Measurements from ENCODE around the gene SGK2.

The SGK2 gene

GRCh38 chr20:43536817-43537440 is 21.9 kb upstream of the SGK2 start:
- no peak for DNase-seq

GRCh38 chr20:43537921-43538877 is 20.6 kb upstream of the SGK2 start:
- DNase-seq = peak; percentile 42

DNA sequence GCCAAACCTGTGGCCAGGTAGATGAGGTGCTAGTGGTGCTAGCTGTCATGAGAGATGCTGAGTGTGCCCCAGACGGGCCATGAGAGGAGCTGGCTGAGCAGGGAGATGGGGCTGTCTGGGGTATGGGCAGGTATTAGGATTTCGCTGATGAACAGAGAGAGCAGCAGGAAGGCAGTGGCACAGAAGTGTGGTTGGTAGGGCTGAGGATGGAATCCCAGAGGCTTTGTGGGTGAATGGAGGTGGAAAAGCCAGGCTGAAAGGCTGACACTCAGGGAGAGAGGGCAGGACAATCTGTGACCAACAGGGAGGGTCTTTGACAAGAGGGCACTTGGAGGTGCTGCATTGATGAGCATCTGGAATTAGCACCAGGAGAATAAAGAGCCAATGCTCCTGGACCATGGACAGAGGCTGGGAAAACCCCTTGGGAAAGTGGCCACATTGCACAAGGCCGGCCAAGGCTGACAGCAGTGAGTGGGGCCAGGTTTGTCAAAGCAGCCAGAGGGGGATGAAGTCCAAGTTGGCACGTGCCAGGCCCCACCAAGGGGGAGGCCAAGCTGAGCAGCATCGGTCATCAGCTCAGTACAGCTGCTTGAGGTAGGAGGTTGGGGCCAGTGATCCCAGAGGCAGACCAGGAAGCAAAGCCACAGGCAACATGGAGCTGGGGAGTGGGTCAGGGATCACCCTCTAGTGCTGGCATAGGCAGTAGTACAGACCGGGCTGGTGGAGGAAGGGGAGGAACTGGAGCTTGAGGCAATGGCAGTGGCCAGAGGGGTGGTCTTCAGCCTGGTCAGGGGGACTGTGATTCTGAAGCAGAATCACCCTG is 19.7 kb upstream of the SGK2 start:
- no peak for DNase-seq

- no peak for DNase-seq
These were observed 18.7 kb upstream of the SGK2 start for GRCh38 chr20:43539975-43540672.

GRCh38 chr20:43540673-43541060 is 18.2 kb upstream of the SGK2 start:
- DNase-seq = no peak

- DNase-seq = no peak
These were observed 17.6 kb upstream of the SGK2 start for GRCh38 chr20:43541214-43541613.

- no peak for DNase-seq
These were observed 16.7 kb upstream of the SGK2 start for GRCh38 chr20:43542161-43542560.

GRCh38 chr20:43542674-43543073 is 16.2 kb upstream of the SGK2 start:
- no peak for DNase-seq

DNA sequence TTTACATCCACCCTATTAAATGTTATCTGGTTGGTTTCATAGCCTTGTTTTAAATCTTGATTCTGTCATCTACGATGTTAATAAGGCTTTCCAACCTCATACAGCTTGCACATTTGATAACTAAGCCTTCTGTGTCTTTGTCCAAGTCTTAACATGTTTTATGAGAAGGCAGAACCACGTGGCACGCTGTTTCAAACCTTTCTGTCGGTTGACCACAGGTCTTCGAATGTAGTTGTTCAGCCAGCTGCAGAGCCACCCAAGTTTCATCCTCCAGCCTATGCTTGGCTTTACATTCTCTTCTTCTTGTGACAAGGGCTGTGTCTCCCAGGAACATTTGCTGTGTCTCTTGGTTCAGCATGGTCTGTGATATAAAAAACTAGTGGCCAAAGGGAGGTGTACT is 15.7 kb upstream of the SGK2 start:
- no peak for DNase-seq

DNA sequence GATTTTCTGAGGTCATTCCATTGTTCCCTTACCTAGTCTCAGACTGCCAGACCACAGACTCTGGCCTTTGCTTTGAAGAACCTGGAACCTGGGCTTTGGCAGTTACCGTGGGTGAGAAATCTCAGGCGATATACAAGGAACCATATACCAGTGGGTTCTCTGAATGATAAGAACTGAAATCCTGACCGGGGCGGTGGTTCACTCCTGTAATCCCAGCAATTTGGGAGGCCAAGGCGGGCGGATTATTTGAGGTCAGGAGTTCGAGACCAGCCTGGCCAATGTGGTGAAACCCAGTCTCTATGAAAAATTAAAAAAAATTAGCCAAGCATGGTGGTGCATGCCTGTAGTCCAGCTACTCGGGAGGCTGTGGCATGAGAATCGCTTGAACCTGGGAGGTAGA is 14.3 kb upstream of the SGK2 start:
- no peak for DNase-seq

GRCh38 chr20:43545837-43546578 is 12.8 kb upstream of the SGK2 start:
- no peak for DNase-seq

- DNase-seq = no peak
These were observed 10.4 kb upstream of the SGK2 start for GRCh38 chr20:43548273-43548880.

GRCh38 chr20:43549416-43550065 is 9.3 kb upstream of the SGK2 start:
- DNase-seq = no peak

- no peak for DNase-seq
These were observed 8.4 kb upstream of the SGK2 start for GRCh38 chr20:43550456-43550855.

DNA sequence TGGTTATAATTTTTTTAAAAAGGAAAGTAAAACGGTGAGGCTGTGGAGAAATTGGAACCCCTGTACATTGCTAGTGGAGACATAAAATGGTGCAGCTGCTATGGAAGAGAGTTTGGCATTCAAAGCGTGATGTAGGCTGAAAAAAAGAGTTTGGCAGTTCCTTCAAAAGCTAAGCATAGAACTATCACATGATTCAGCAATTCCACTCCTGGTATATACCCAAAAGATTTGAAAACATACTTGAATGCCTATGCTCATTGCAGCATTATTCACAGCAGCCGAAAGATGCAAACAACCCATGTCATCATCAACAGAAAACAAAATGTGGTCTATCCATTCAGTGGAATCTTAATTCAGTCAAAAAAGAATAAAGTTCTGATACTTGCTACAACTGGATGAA is 4.5 kb upstream of the SGK2 start:
- DNase-seq = no peak

DNA sequence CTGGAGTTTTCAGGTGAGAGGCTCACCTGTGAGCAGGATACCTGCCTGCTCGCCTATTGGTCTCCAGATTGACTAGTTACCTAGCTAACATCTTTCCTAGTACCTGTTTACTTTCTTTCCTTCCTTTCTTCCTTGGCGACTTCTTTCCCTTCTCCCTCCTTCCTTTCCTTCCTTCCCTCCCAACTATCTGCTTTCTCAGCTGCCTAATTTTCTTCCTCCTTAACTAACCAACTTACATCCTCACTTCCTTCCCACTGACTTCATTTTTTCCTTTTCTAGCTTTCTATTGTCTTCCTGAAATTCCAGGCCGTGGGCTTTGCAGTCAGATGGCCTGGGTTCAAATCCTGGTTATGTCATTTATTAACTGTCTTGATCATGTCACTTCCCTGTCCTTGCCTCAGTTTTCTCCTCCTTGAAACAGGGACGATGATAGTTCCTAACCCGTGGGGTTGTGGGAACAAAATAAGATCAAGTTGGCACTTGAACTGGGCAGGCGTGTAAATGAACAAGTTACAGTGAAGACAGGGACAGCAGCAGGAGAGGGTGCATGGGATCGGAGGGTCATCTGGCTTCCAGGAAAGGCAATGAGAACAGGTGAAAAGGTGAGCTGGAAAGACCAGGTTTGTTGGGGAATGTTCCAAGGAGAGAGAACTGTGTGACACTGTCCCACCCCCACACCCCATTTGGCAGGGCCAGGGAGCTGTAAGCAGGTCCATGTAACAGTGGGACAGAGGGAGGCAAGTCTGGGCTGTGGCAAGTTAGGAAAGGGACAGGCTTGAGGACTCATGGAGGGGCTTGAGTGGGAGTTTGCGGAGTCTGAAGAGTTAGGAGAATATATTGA is 540 bp downstream of the SGK2 start:
- no peak for DNase-seq

DNA sequence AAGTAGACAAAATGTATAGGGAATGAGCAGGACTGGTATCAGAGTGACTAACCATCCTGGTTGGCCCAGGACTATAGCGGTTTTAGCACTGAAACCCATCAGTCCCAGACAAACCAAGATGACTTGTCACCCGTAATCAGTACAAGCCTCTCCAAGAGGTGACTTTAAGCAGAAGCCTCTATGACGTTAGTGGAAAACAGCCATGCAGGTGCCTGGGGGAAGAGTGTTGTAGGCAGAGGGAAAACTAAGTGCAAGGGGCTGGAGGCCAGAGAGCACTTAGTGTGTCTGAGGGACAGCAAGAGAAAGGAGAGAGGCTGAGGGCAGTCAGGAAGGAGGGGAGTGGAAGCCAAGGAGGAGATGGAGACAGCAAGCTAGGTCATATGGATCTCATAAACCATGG is 2.1 kb downstream of the SGK2 start:
- DNase-seq = no peak

GRCh38 chr20:43563429-43563828 is 4.6 kb downstream of the SGK2 start:
- no peak for DNase-seq

DNA sequence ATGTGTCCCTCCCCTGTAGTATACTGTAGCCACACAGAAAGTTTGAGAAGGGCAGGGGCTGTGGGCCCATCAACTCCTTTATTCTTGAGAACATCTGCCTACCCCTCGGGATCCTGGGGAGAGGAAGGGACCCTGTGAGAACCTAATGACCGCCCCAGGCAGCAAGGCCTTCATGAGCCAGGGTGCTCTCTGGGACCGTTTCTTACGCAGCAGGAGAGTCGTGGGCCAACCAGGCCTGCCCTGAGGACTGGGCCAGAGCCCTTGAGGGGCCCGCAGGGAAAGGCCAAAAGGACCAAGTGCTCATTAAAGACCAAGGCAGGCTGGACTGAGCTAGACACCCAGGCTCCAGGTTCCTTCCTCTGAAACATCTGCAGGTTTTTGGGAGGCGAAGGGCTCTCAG is 5.2 kb downstream of the SGK2 start:
- DNase-seq = no peak

- DNase-seq = no peak
These were observed 5.6 kb downstream of the SGK2 start for GRCh38 chr20:43564455-43564854.

Measured in CD4-positive, alpha-beta T cell treated with Interleukin-21 for 1 hour (primary cell).